ENCODE data around the gene TBC1D14.
"Not testable (repeated sequence)": the region's sequence is repeated elsewhere in the genome, so short reads cannot be mapped to it uniquely, and the experiment has no call there.

TBC1D14 gene

DNA sequence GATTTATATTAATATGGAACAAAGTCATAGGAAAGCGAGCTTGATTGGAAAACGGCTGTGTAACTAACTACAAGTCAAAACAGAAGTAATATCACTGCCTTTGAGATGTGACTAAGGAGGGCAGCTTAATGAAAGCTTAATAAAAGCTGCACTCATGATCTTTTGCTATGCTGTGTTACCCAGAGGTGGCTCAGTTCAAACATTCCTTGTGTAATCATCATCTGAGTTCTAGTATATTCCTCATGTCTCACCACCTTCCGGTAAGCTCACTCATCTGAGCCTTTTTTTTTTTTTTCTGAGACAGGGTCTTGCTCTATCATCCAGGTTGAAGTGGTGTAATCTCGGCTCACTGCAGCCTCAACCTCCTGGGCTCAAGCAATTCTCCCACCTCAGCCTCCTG is 153.2 kb downstream of the TBC1D14 start:
- DNase-seq (ENCODE audit: low read depth): no peak

DNA sequence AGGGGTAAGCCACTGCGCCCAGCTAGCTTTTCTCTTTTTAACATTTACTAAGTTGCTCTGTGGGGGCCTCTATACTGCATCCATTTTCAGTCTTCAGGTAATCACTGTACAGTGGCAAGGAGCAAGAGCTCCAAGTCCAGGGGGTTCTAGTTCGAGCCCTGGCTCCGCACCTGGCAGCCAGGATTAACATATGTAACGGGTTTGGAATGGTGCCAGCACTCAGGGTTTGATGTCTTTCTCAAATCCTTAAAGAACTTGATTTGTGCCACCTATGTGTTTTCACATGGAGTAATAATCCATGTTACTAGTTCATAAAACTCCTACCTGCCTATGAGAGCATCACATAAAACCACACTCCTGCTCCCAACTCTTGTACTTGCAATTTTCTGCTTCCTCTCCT is 153.7 kb downstream of the TBC1D14 start:
- DNase-seq (ENCODE audit: low read depth): no peak

DNA sequence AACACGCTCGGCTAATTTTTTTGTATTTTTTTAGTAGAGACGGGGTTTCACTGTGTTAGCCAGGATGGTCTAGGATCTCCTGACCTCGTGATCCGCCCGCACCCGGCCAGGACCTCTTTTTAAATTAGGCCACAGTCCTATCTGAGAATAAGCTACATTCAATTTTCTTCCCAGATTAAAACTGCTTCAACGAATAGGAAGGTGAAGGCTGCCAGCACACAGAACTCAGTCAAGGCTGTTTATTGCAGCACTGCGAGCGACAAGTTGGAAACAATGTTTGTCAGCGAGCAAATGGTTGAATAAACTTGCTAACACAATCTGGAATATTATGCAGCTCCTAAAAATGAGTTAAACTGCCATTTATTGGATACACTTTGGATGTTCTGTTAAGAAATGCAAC is 156.4 kb downstream of the TBC1D14 start:
- no peak for DNase-seq (ENCODE audit: low read depth)

DNA sequence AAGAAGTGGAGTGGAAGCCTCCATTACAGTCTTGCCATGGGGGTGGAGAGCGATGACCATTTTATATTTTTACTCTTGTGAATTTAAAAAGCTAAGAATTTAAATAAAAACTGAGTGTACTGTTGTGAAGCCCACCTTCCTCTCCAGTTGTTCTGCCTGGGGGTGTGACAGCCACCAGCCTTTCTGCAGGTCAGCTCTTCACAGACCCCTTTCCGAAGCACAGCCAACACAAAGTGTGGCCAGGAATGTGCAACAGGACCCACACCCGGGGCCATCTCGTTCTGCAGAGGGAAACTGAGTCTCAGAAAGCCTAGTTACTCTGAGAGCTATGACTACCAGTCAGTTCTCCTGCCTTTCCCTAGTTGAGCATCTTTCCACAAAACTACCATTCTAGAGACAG is 156.9 kb downstream of the TBC1D14 start:
- no peak for DNase-seq (ENCODE audit: low read depth)

DNA sequence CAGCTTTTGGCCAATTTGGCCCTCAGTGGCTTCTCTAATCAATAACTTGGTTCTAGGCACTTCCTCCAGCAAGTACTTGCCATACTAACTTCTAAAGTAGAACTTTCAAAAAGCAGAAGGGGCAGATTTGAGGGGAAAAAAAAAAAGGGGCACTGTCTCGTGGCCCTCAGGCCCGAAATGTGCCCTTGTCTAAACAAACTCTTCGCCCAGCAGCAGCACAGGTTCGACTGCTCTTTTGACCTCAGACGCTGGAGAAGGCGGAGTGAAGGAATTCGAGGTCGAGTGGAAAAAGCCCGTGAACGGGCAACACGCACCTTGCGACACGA is 157.5 kb downstream of the TBC1D14 start:
- DNase-seq (ENCODE audit: low read depth): no peak

DNA sequence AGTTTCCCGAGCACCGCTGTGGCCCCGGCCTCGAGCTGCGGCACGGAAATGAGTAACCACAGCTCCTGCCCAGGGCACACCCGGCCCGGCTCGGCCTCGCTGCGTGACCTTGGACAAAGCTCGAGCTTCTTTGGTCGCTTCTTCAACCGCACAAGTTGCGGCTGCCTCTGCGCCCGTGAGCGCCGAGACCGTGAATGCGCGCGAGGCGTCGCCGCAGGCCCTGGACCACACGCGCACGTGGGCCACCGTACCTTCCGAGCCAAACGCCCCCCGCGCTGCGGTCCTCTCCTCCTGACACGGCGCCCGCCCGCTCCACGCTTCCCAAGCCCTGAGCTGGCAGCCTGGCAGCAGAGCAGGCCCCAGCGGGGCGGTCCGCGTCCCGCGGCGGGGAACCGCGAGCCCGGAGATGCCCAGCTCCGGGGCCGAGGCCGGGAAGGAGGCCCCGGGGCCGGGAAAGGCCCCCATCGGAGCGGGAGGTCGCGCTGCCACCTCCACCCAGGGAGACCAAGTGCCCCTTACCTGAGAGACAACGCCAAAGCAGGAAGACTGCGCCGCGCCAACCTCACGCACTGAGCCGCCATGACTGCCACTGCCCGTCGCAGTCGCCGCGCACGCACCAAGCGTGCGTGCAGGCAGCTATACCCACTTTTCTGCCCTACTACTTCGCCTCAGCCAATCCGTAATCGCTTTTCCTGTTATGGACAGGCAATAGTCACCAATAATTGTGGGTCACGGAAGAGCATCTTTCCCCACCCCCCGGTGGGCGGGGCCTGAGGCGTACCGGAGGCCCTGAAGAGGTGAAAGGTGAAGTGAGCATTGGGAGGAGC is 158.0 kb downstream of the TBC1D14 start, which contains the start of gene GRPEL1:
TSS of gene GRPEL1 (minus strand) at position 613 of the 827 bp plus-strand sequence. CDS start at position 581, 32 bp downstream.
- DNase-seq (ENCODE audit: low read depth): peak; percentile 99

DNA sequence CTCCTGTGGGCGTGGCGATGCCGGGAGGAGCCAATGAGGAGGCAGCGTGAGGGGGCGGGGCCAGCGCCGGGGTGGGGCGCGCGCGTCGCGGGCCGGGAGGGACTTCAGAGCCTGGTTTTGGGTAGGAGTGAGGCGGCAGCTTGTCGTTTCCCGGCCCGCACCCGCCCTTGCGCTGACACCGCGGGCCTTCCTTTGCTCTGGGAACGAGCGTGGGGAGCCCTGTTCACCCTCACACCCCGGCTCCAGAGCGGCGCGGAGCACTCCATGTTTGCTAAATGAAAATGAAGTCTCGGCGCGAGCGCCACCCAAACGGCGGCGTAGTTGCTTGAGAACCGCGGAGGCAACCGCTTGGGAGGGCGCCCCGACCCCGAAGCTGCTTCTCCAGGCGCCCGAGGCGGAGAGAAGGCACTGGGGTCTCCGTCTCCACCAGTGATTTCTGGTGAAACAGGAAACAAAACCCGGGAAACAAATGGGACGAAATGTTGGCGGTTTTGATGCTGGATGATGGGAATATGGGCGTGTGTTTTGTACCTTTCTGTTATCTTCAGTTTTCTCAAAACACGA is 158.7 kb downstream of the TBC1D14 start:
- DNase-seq (ENCODE audit: low read depth): no peak

DNA sequence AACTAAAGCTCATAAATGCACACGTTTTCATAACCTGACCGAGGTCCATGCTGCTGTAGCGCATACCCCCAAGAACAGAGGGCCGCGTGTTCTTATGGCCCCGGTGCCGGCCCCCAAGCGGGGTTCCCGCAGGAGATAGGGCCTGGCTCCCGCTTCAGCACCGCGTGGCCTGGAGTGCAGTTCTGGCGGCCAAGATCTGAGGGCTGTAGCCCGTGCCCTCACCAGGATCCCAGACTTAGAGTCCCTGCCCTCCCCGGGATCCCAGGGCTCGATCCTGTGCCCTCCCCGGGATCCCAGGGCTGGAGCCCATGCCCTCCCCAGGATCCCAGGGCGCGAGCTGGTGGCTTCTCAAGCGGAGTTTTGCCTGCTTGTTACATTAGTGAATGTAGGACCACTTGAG is 159.3 kb downstream of the TBC1D14 start:
- DNase-seq (ENCODE audit: low read depth): no peak

DNA sequence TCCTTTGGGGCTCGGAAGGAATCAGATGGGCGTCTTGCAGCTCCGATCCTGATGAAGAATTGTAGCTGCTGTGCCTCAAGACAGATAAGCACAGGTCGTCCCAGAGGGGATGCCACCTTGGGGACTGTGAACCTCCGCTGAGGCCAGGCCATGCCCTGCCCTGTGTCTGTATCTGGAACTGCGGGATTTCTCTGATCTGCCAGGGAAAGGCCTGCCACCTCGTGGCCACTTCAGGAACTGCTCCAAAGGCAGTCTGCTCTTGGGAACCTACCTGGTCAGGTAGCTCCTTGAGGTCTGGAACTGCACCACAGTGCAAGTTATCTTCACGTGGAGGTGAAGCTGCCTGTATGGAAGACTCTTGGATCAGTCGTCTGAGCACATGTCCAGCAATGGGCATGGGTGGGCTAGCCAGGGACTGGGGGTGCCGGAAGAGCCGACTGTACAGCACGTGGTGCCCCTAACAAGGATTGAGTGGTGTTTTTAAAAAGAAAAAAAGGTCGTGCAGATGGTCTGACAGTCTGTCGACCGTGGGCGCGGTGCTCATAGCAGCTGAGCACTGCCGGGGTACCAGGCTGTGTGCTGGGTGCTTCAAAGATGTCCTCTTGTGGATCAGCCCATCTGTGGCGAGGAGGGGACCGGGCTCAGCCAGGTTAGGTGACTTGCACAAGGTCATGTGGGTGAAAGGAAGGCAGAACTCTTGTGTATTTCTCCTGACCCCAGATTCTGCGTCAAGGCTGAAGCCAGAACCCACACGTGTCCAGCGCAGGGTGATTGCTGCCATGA is 161.3 kb downstream of the TBC1D14 start:
- DNase-seq (ENCODE audit: low read depth): no peak

DNA sequence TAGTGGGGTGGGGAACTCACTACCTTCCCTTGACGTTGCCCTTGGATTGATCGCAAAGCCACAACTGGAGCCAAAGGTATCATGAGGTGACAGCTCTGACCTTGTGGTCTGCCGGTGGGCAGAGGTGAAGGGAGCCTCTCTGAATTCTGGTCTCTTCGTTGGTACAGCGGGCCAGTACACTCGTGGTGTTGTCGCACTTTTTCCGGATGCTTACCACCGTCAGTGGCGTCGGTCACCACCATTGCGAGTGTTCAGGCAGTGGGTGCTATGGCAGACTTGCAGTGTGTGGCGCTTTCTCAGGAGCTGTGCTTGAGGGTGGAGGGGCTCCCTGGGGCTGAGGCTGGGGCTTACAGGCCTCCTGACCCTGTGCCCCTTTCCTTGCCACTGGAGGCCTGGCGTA is 163.4 kb downstream of the TBC1D14 start:
- DNase-seq (ENCODE audit: low read depth): no peak

DNA sequence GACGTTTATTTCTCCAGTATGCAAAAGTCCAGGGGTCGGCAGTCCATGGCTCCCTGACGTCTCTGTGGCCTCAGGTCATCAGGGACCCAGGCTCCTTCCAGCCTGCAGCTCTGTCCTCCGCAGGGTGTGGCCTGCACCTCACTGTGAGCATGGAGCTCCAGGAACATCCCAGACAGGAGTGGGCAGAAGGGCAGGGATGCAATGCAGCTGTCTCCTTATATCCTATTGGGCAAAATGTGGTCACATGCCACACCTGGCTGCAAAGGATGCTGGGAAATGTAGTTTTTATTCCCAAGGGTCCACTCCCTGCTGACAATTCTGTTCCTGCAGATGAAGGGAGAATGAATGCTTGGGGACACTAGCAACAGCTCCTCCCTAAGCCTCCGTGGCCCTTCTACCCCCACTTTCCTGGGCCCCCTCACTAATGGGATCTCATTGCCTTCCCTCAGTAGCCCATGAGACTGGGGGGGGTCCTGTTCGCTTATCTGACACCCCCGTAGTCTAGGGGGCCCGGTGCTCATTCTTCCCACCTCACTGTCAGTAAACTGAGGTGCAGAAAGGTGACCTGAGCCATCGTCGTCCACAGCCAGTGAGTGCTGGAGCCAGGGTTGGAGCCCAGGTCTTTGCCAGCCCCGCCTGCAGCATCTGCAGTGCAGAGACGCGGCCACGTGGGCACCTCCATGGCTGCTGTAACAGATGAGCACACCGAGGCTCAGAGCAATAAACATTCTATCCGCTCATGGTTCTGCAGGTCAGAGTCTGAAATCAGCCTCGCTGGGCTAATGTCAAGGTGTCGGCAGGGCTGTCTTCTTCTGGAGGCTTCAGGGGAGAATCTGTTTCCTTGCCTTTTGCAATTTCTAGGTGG is 164.1 kb downstream of the TBC1D14 start:
- no peak for DNase-seq (ENCODE audit: low read depth)

DNA sequence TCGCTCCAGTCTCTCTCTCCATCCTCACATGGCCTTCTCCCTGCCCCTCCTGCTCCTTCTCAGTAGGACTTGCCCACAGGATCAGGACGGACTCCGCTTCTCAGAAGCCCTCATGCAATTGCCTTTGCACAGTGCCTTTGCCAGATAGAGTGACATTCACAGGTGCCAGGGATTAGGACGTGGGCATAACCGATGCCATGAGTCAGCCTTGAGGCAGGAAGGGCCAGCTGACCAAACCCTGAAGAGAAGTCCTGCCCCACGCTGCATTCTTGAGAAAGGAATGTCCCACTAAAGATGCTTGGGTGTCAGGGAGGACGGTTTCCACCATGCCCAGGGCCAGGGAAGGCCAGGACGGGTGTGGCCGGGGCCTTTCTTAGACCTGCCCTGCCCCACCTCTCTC is 164.8 kb downstream of the TBC1D14 start:
- no peak for DNase-seq (ENCODE audit: low read depth)

DNA sequence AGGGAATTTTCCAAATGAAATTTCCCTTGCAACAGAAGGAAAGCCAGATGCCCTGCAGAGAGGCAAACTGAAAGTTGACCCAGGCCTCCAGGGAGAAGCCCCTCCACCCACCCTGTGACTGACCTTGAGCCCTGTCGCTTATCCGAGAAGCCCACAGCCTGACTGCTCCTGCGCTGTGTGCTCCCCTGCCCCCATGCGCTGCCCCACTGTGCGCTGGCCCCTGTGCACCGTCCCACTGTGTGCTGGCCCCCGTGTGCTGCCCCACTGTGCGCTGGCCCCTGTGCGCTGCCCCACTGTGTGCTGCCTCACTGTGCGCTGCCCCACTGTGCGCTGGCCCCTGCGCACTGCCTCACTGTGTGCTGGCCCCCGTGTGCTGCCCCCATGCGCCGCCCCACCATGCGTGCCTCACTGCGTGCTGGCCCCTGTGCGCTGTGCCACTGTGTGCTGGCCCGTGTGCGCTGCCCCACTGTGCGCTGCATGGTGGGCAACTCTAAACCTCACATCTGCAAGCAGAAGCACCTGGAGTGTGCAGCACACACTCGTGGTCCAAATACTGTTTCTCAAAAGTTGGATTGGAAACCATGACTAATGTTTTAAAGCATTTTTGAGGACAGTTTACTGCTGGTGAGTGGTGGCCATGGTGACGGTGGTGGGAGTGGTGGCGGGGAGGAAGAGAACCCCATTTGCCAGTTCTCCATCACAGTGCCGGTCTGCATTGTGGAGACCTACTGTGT is 166.5 kb downstream of the TBC1D14 start:
- no peak for DNase-seq (ENCODE audit: low read depth)

DNA sequence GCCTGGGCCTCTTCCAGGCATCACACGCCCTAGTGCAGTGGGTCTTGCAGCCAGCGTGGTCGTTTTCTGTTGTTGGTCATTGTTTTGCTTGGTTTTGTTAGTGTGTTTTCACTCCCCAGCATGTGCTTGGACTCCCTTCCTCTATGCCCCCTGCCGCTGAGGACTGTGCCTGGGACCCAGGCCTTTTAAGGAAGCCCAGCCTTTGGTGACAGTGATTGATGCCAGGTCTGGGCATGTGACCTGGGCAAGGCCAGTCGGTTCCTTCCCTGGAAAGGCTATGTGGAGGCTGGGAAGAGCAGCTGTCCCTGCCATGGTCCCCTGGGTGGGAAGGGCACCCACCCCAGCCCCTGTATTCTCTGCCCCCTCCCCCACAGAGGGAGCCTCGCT is 167.1 kb downstream of the TBC1D14 start:
- no peak for DNase-seq (ENCODE audit: low read depth)

DNA sequence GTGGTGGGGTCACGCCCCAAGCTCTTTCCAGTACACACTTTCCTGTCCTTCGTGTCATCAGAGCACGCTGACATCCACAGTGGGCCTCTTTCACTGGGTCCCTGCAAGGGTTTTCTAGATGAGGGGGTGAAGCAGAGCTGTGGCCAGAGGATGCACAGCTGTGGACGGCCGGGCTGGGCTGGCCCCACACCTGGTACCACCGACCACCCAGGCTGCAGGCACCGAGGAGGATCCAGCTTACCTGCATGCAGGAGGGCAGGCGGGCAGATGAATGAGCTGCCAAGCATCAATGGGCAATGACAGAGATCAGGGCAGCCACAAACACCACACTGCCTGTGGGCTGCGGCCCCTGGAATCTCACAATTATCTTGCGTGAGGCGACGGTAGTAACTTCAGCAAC is 167.7 kb downstream of the TBC1D14 start:
- no peak for DNase-seq (ENCODE audit: low read depth)

DNA sequence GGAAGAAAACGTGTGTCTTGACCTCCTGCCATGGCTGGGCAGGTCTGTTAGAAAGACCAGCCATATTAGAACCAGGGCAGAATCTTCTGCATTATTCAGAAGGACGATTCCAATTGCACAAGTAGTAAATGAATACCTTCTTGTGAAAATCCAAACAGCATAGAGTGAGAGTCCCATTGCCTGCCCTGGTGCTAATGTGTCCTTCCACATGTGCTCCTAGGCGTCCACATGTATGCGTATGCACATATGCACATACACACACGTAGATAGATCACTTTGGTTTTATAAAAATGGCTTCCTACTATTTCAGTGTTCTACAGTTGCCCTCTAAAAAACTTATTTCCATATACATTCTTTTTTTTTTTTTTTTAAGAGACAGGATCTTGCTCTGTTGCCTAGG is 168.4 kb downstream of the TBC1D14 start:
- no peak for DNase-seq (ENCODE audit: low read depth)

DNA sequence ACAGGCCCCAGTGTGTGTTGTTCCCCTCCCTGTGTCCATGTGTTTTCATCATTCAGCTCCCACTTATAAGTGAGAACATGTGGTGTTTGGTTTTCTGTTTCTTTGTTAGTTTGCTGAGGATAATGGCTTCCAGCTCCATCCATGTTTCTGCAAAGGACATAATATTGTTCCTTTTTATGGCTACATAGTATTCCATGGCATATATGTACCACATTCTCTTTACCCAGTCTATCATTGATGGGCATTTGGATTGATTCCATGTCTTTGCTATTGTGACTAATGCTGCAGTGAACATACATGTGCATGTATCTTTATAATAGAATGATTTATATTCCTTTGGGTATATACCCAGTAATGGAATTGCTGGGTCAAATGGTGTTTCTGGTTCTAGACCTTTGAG is 169.9 kb downstream of the TBC1D14 start:
- DNase-seq (ENCODE audit: low read depth): not testable (repeated sequence)

DNA sequence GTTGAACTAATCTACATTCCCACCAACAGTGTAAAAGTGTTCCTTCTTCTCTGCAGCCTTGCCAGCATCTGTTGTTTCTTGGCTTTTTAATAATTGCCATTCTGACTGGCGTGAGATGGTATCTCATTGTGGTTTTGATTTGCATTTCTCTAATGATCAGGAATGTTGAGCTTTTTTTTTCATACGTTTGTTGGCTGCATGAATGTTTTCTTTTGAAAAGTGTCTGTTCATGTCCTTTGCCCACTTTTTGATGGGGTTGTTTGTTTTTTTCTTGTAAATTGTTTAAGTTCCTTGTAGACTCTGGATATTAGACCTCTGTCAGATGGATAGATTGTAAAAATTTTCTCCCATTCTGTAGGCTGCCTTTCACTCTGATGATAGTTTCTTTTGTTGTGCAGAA is 170.3 kb downstream of the TBC1D14 start:
- DNase-seq (ENCODE audit: low read depth): not testable (repeated sequence)
